Gastroesophageal sphincter (tissue), 4 donors: ENCODE measurements around the gene RNU11. TPM values are rescaled to one million over a fixed set of nuclear protein-coding genes. Genes with fewer than 3 reads are reported as not detected.
"Not testable (repeated sequence)": the region's sequence is repeated elsewhere in the genome, so short reads cannot be mapped to it uniquely, and the experiment has no call there.

Experiments used
- ATAC-seq: fragments of 150-250 bp; one replicate; pipeline ENCODE4 v1.9.1; 2016; ENCODE audit warnings: mild to moderate bottlenecking, moderate library complexity
- H3K27ac ChIP-seq, 4 donors: fragments of 200-600 bp; sonication (generic) in 3 of 4; 1 replicate in 3 of 4; 2 replicates in 1 of 4; pipeline ENCODE4 v1.5.1; 2016 to 2019
- H3K27me3 ChIP-seq: fragments of 200-600 bp; sonication (generic); one replicate; pipeline ENCODE4 v1.5.1; 2019
- H3K36me3 ChIP-seq, 2 donors: fragments of 200-600 bp; sonication (generic); one replicate each; pipeline ENCODE4 v1.5.1; 2019; ENCODE audit warnings: control low read depth in 1 of 2
- H3K4me1 ChIP-seq, 3 donors: fragments of 200-600 bp; sonication (generic); 1 replicate in 2 of 3; 2 replicates in 1 of 3; pipeline ENCODE4 v1.5.1; 2016 to 2019; ENCODE audit warnings: control low read depth in 2 of 3
- H3K4me3 ChIP-seq, 2 donors: fragments of 200-600 bp; sonication (generic); one replicate each; pipeline ENCODE4 v1.5.1; 2019; ENCODE audit warnings: mild to moderate bottlenecking in 1 of 2, moderate library complexity in 1 of 2
- H3K9me3 ChIP-seq, 3 donors: fragments of 200-600 bp; sonication (generic); one replicate each; pipeline ENCODE4 v1.5.1; 2017 to 2019; ENCODE audit warnings: control low read depth in 2 of 3
- CTCF ChIP-seq, 4 experiments: fragments of 200-600 bp in 2 of 4; fragments of 450-650 bp in 2 of 4; sonication (generic) in 1 of 4; IDR thresholded peaks; one replicate each; pipeline ENCODE4 v1.5.1; 2017 to 2019; ENCODE audit warnings: antibody characterized with exemption in 4 of 4, mild to moderate bottlenecking in 2 of 4, moderate library complexity in 2 of 4
- EP300 ChIP-seq: sonication (generic); formaldehyde crosslinking; IDR thresholded peaks from one replicate; pipeline ENCODE4 v1.6.1; 2017; ENCODE audit warnings: antibody characterized with exemption, mild to moderate bottlenecking
- POLR2A ChIP-seq, 2 donors: fragments of 450-650 bp; IDR thresholded peaks; one replicate each; pipeline ENCODE4 v1.6.1; 2017; ENCODE audit warnings: antibody characterized with exemption in 2 of 2, mild to moderate bottlenecking in 2 of 2, moderate library complexity in 1 of 2
- POLR2AphosphoS5 ChIP-seq: sonication (generic); formaldehyde crosslinking; IDR thresholded peaks from one replicate; pipeline ENCODE4 v1.6.1; 2017; ENCODE audit warnings: antibody characterized with exemption
- WGBS, 2 donors: methylation state at CpG; one replicate each; pipeline ENCODE4 v1.1.5; 2018; ENCODE audit warnings: low coverage in 1 of 2; 5-methylcytosine and 5-hydroxymethylcytosine counted together
- total RNA-seq, 4 donors: library from RNA; depleted of rRNA; stranded (reverse); fragments of >200 nt; gene quantifications; one replicate each; pipeline ENCODE4 v1.1.0, GENCODE V29; 2016

The RNU11 gene
- total RNA-seq, 4 donors from 2014 or later = not detected

- Histone ChIP-seq H3K27me3 (no peaks in the 10 kb centered on the region), H3K36me3 (no peaks in the 10 kb centered on the region), H3K4me3 (peak overlapping the region; percentile 36 to 50), H3K9me3 (no peaks in the 10 kb centered on the region), H3K4me1 (peaks cover 0 to 35% (median 9%) of the 10 kb centered on the region in 3 donors), H3K27ac (peak overlapping the region; percentile 91 to 93 (median 92))
- WGBS, 2 donors = 0 to 3% methylated on average over 16 to 18 of the region's 18 CpGs
- TF ChIP-seq POLR2A (IDR thresholded peaks at IDR 0.05) (no peak), CTCF (IDR thresholded peaks at IDR 0.05) (peak in 1 of 4 experiments; percentile 3)
- ATAC-seq = peak; percentile 93
Observed at GRCh38 chr1:28648008-28648473, 359 bp upstream of the RNU11 start.

- ATAC-seq, H3K4me1 ChIP-seq, H3K9me3 ChIP-seq, H3K36me3 ChIP-seq, H3K27ac ChIP-seq, H3K27me3 ChIP-seq, H3K4me3 ChIP-seq: not testable (repeated sequence)
- 85 to 90% methylated on average over 5 to 11 of the region's 13 CpGs for WGBS, 2 donors
Observed at GRCh38 chr1:28653063-28653462, 4.7 kb downstream of the RNU11 start.

GRCh38 chr1:28653870-28654269 lies 5.5 kb downstream of the RNU11 start:
- not testable (repeated sequence) for H3K4me1 ChIP-seq

GRCh38 chr1:28655448-28656311 lies 7.3 kb downstream of the RNU11 start:
- 78 to 87% methylated on average over 3 to 4 of the region's 10 CpGs for WGBS, 2 donors
- H3K27me3 ChIP-seq, H3K4me3 ChIP-seq, ATAC-seq, H3K36me3 ChIP-seq, H3K4me1 ChIP-seq, H3K9me3 ChIP-seq, H3K27ac ChIP-seq: not testable (repeated sequence)

More at GRCh38 chr1:28653870-28654269, 5.5 kb downstream of the RNU11 start:
- H3K27ac ChIP-seq, H3K4me3 ChIP-seq, H3K9me3 ChIP-seq, ATAC-seq, H3K27me3 ChIP-seq, H3K36me3 ChIP-seq: not testable (repeated sequence)
- WGBS, 2 donors = no CpG with 5 or more reads among the region's 3 CpGs

GRCh38 chr1:28656335-28656734 lies 7.9 kb downstream of the RNU11 start:
- H3K4me3 ChIP-seq = no peak overlapping the region
- TF ChIP-seq CTCF (IDR thresholded peaks at IDR 0.05) (no peak), POLR2AphosphoS5 (no peak), POLR2A (IDR thresholded peaks at IDR 0.05) (no peak), EP300 (no peak)
- no peaks in the 10 kb centered on the region for H3K9me3 ChIP-seq
- ATAC-seq = no peak
- H3K36me3 ChIP-seq = no peaks in the 10 kb centered on the region
- WGBS, 2 donors = 90 to 91% methylated on average over 4 to 6 of the region's 6 CpGs
- no peaks in the 10 kb centered on the region for H3K4me1 ChIP-seq
- H3K27me3 ChIP-seq = no peaks in the 10 kb centered on the region
- no peak overlapping the region for H3K27ac ChIP-seq

- Histone ChIP-seq H3K27me3 (no peaks in the 10 kb centered on the region), H3K9me3 (no peaks in the 10 kb centered on the region), H3K27ac (no peak overlapping the region), H3K36me3 (no peaks in the 10 kb centered on the region), H3K4me1 (peaks cover 0 to 14% (median 7%) of the 10 kb centered on the region in 3 donors), H3K4me3 (no peak overlapping the region)
- ATAC-seq = no peak
- TF ChIP-seq POLR2A (IDR thresholded peaks at IDR 0.05) (no peak), CTCF (IDR thresholded peaks at IDR 0.05) (no peak), EP300 (no peak), POLR2AphosphoS5 (no peak)
- WGBS, 2 donors = 70 to 71% methylated on average over 5 to 7 of the region's 7 CpGs
Observed at GRCh38 chr1:28663871-28664470, 15.6 kb downstream of the RNU11 start.
